Coronary artery (tissue), 2 donors: ENCODE results near the gene MAPK6.
"Not testable (repeated sequence)": the region's sequence is repeated elsewhere in the genome, so short reads cannot be mapped to it uniquely, and the experiment has no call there.

Experiments used
- DNase-seq: peaks from one replicate; pipeline ENCODE4 v3.0.0-alpha.2; 2017; ENCODE audit warnings: low spot score
- H3K27ac ChIP-seq, 2 donors: fragments of 200-600 bp; sonication (generic); one replicate each; pipeline ENCODE4 v1.5.1; 2016 to 2019
- H3K4me3 ChIP-seq: fragments of 200-600 bp; sonication (generic); 2 replicates; pipeline ENCODE4 v1.5.1; 2016; ENCODE audit warnings: mild to moderate bottlenecking, moderate library complexity
- CTCF ChIP-seq: fragments of 200-600 bp; sonication (generic); IDR thresholded peaks from one replicate; pipeline ENCODE4 v1.5.1; 2019; ENCODE audit warnings: antibody characterized with exemption

Gene MAPK6

DNA sequence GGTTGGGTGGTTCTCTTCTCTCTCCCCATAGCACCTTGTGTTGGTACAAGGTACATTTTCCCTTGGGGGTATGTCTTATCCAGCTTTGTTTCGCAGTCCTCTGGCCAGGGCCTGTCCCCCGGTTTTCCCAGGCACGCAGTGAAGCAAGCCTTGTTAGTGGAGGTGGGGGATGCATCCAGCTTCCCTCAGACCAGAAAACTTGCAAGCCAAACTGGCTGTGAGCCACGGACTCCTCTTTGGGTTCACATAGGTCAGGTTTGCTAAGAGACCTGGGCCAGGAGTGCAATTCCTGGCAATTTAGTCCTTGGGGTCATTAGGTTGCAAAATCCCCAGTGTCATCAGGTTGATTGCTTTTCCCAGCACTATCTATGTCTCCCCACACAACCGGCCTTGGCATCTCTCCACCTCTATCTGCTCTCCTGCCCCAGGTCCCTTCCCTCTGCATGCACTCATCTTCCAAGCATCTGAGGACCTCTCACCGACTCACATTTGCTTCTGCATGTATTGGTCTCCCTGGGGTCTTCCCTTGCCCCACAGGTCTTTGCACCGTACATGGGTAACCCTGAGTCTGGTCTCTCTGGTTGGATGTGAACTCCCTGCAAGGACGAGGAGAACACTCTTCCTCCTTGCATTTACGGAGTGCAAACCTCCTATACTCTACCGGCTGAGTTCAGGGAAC is 59.3 kb downstream of the MAPK6 start:
- no peak for TF ChIP-seq CTCF
- DNase-seq: no peak
- H3K4me3 ChIP-seq: no peak overlapping the region
- no peak overlapping the region for H3K27ac ChIP-seq

- no peak overlapping the region for H3K4me3 ChIP-seq
- DNase-seq: no peak
- TF ChIP-seq CTCF: peak; percentile 69
- H3K27ac ChIP-seq: no peak overlapping the region
Measured at GRCh38 chr15:52078876-52079700, 60.1 kb downstream of the MAPK6 start.

GRCh38 chr15:52080031-52080430 is 61.0 kb downstream of the MAPK6 start:
- no peak overlapping the region for H3K4me3 ChIP-seq
- DNase-seq: no peak
- TF ChIP-seq CTCF: no peak

GRCh38 chr15:52080706-52081392 is 61.8 kb downstream of the MAPK6 start:
- no peak overlapping the region for H3K4me3 ChIP-seq
- TF ChIP-seq CTCF: no peak
- H3K27ac ChIP-seq: no peak overlapping the region
- DNase-seq: no peak

More at GRCh38 chr15:52080031-52080430, 61.0 kb downstream of the MAPK6 start:
- H3K27ac ChIP-seq: no peak overlapping the region

DNA sequence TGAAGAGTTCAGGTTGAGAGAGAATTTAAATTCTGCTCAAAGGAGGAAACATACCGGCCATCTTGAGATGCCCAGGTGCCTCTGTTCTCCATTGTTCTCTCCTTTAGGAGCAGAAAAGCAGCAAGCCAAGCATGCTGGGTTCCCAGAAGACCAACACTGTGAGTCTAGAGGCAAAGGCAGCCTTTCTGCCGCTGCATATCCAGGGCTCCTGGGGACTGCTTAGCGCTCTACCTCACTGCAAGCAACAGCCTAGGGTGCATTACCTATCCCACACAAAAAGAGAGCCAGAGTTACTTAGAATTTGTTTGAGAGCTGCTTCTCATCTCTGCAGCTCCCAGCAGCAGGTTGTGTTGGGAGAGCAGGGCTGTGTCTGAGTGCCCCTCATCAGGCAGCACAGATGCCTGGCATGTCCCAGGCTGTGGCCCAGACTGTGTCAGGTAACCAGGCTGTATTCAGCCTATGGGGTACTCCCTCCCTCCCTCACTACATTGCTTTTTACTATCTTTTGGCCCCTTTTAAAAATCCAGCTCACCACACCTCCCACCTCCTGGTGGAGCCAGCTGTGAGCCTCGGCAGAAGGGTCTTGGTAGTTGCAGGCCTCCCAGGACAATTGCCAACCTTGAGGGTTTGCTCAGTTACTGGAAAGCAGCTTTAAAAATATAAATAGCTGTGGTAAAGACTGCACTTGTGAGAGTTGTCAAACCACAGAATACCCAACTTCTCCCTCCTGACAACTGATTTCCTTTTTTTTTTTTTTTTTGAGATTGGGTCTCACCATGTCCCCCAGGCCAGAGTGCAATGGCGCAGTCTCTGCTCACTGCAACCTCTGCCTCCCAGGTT is 63.4 kb downstream of the MAPK6 start:
- no peak for DNase-seq
- no peak overlapping the region for H3K27ac ChIP-seq
- no peak for TF ChIP-seq CTCF
- no peak overlapping the region for H3K4me3 ChIP-seq

- not testable (repeated sequence) for H3K4me3 ChIP-seq, DNase-seq, H3K27ac ChIP-seq
Measured at GRCh38 chr15:52083037-52083359, 64.0 kb downstream of the MAPK6 start.

DNA sequence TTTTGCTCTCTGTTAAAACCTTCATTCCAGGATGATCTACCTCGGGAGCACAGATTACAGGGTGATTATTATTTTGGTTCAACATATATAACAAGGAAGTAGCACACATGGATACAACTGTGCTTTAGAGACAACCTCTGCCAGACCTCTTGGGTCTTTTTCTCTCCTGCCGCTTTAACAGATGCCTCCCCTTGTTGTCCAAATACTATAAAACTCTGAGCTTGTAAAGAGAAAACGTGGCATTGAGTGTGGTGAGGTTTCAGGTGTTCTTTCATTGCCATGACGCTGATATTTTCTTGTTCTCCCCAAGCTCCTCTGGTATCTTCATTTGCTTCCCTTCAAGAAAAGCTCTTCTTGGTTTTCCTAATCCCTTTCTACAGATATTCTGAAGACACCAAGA is 64.6 kb downstream of the MAPK6 start:
- H3K4me3 ChIP-seq: no peak overlapping the region
- TF ChIP-seq CTCF: no peak
- no peak for DNase-seq
- no peak overlapping the region for H3K27ac ChIP-seq
